GM12892 (cell line): Measurements from ENCODE around the gene AANAT.
"Not testable (repeated sequence)": the region's sequence is repeated elsewhere in the genome, so short reads cannot be mapped to it uniquely, and the experiment has no call there.

Experiments
- DNase-seq: peaks from one replicate; pipeline ENCODE4 v3.0.0; 2011; ENCODE audit not compliant: insufficient read length
- FAIRE-seq: peaks from 2 replicates; lab custom pipeline; 2011; peaks lifted over from hg19 to GRCh38; lab: Jason Lieb, UNC
- POLR2A ChIP-seq: IDR thresholded peaks from 2 replicates; pipeline ENCODE4 v1.6.1; 2011; ENCODE audit warnings: low read depth, low read length, control low read depth
- POLR2AphosphoS5 ChIP-seq: IDR thresholded peaks from 2 replicates; pipeline ENCODE4 v1.6.1; 2011; ENCODE audit warnings: low read depth, low read length, control low read depth
- TAF1 ChIP-seq: IDR thresholded peaks from 2 replicates; pipeline ENCODE4 v1.6.1; 2011; ENCODE audit warnings: low read depth, mild to moderate bottlenecking, control low read depth, low read length, borderline replicate concordance

The AANAT gene

GRCh38 chr17:76510831-76511244, 43.4 kb downstream of the AANAT start:
- FAIRE-seq, result no peak
- no peak for TF ChIP-seq TAF1
- no peak for TF ChIP-seq POLR2A
- TF ChIP-seq POLR2AphosphoS5, result no peak
- no peak for DNase-seq

GRCh38 chr17:76511668-76512365, 44.4 kb downstream of the AANAT start:
- no peak for FAIRE-seq
- DNase-seq, result no peak
- TF ChIP-seq TAF1, result no peak
- TF ChIP-seq POLR2A, result no peak
- TF ChIP-seq POLR2AphosphoS5, result no peak

DNA sequence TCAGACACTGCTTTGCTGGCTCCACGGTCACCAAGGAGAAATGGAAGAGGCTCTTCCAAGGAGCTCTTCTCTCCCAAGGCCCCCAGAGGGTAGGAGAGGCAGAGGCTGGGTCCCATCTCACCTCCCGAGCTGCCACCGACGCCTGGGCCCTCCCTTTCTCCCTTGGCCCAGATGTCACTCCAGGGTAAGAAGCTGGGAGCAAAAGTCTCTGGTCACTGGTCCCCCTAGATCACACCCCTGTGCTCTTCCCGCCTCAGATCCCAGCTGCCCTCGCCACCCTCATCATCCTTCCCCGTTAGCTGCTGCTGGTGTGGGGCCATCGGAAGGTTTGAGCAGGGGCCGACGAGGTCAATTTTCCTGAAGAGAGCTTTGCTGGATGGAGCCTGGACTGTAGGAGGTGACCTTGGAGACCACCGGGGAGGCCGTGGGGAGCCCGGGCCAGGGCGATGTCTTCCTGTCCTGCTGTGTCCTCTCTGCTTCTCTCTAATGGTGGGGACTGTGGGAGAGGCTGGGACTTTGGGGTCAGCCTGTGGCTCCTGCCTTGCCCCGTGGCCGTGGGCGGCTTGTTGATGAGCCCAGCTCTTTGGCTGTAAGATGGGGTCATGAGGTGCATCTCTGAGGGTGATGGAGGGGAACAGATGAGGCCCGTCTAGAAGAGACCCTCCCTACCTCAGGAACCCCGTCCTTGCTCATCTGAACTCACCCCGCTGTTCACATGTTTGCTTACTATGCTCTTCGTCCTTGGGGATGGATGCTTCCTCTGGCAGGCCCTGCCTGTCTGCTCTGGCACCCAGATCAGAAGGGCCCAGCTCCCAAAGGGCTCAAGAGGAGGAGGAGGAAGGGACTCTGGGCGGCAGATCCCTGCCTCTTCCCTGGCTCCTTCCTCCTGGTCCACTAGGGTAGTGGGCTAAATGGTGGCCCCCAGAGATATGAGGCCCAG, 45.2 kb downstream of the AANAT start:
- FAIRE-seq (no peak), DNase-seq (no peak)
- TF ChIP-seq POLR2A (no peak), POLR2AphosphoS5 (no peak), TAF1 (no peak)

DNA sequence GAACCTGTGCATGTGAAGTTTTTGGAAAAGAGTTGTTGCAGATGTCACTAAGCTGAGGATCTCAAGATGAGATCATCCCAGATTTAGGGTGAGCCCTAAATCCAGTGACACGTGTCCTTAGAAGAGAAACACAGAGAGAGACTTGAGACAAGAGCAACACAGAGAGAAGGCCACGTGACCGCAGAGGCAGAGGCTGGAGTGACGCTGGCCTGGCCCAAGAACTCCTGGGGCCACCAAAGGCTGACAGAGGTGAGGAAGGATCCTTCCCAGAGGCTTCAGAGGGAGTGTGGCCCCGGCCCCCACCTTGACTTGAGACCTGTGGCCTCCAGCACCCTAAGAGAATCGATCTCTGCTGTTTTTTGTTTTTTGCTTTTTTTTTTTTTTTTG, 45.9 kb downstream of the AANAT start:
- DNase-seq (no peak), FAIRE-seq (no peak)
- TF ChIP-seq POLR2AphosphoS5 (no peak), POLR2A (no peak), TAF1 (no peak)

DNA sequence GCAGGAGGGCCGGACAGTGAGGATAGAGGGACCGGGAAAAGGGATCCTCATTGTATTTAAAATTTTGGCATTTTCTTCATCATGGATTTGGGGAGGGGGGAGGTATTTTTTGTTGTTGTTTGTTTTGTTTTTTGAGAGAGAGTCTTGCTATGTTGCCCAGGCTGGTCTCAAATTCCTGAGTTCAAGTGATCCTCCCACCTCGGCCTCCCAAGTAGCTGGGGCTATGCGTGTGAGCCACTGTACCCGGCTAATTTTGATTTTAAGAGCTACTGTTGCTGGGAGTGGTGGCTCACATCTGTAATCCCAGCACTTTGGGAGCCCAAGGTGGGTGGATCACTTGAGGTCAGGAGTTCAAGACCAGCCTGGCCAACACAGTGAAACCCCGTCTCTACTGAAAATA, 47.0 kb downstream of the AANAT start:
- FAIRE-seq, DNase-seq: not testable (repeated sequence)

GRCh38 chr17:76515274-76515949, 48.0 kb downstream of the AANAT start:
- TF ChIP-seq TAF1 (0 out of 2 replicates have a peak, but pooled peaks have one; percentile 14), POLR2A (no peak)
- DNase-seq (no peak), FAIRE-seq (peak; percentile 96)

GRCh38 chr17:76517638-76518038, 50.2 kb downstream of the AANAT start:
- no peak for DNase-seq
- TF ChIP-seq TAF1 (no peak), POLR2A (no peak), POLR2AphosphoS5 (no peak)
- FAIRE-seq, result no peak

- FAIRE-seq, result no peak
- no peak for TF ChIP-seq POLR2AphosphoS5
- TF ChIP-seq POLR2A, result no peak
- no peak for TF ChIP-seq TAF1
- DNase-seq, result no peak
These were observed 51.9 kb downstream of the AANAT start for GRCh38 chr17:76519048-76519966.
